ENCODE measurements around the gene OSMR.

DNA sequence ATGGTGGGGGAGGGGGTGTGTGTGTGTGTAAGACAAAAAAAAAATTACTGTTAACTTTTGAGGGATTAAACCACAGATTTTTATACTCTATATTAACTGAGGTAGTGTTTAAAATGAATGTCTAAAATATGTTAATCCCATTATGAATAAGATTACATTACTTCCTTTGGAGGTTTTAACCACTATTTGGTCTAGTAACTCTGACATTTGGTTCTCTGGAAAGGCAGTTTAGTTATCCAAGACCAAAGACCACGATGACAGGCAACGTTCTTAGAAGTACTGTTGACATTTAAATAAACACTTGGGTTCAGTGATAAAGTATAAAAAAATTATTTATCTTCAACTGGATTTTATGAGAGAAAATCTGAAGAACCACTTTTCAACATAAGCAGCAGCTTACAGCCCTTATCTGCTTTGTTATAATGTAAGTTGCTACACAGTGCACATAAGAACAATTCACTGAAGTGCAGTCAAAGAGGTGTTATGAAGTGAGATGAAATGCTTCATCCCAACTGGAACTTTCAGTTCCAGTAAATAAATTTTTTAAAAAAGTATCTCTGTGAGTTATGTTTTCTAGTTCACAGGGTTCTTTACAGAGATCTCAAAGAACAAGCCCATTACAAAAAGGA lies 94.5 kb downstream of the OSMR start:
- TF ChIP-seq CENPX (CRISPR knock-in tag; IDR thresholded peaks at IDR 0.05), result no peak
- TF ChIP-seq ZBTB21 (CRISPR knock-in tag; IDR thresholded peaks at IDR 0.05), result no peak
- TF ChIP-seq ZNF547 (CRISPR knock-in tag; IDR thresholded peaks at IDR 0.05), result no peak
- TF ChIP-seq, protein P1, sequence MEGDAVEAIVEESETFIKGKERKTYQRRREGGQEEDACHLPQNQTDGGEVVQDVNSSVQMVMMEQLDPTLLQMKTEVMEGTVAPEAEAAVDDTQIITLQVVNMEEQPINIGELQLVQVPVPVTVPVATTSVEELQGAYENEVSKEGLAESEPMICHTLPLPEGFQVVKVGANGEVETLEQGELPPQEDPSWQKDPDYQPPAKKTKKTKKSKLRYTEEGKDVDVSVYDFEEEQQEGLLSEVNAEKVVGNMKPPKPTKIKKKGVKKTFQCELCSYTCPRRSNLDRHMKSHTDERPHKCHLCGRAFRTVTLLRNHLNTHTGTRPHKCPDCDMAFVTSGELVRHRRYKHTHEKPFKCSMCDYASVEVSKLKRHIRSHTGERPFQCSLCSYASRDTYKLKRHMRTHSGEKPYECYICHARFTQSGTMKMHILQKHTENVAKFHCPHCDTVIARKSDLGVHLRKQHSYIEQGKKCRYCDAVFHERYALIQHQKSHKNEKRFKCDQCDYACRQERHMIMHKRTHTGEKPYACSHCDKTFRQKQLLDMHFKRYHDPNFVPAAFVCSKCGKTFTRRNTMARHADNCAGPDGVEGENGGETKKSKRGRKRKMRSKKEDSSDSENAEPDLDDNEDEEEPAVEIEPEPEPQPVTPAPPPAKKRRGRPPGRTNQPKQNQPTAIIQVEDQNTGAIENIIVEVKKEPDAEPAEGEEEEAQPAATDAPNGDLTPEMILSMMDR (CRISPR knock-in tag; IDR thresholded peaks at IDR 0.05), result no peak
- no peak for TF ChIP-seq ZMYM4 (CRISPR knock-in tag; IDR thresholded peaks at IDR 0.05)
- TF ChIP-seq KDM3A (CRISPR knock-in tag; IDR thresholded peaks at IDR 0.05; ENCODE audit: low read depth), result no peak
- no peak for TF ChIP-seq ATF7-NPFF (CRISPR knock-in tag; IDR thresholded peaks at IDR 0.05; ENCODE audit: low read depth)
- TF ChIP-seq CBX2 (IDR thresholded peaks at IDR 0.05; ENCODE audit: low read depth, low read length), result no peak
- no peak for TF ChIP-seq CBX2 (CRISPR knock-in tag; IDR thresholded peaks at IDR 0.05; ENCODE audit: low read depth)
- no peak for TF ChIP-seq TRAFD1 (CRISPR knock-in tag; IDR thresholded peaks at IDR 0.05; ENCODE audit: borderline replicate concordance)
- TF ChIP-seq, protein P2, sequence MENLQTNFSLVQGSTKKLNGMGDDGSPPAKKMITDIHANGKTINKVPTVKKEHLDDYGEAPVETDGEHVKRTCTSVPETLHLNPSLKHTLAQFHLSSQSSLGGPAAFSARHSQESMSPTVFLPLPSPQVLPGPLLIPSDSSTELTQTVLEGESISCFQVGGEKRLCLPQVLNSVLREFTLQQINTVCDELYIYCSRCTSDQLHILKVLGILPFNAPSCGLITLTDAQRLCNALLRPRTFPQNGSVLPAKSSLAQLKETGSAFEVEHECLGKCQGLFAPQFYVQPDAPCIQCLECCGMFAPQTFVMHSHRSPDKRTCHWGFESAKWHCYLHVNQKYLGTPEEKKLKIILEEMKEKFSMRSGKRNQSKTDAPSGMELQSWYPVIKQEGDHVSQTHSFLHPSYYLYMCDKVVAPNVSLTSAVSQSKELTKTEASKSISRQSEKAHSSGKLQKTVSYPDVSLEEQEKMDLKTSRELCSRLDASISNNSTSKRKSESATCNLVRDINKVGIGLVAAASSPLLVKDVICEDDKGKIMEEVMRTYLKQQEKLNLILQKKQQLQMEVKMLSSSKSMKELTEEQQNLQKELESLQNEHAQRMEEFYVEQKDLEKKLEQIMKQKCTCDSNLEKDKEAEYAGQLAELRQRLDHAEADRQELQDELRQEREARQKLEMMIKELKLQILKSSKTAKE (CRISPR knock-in tag; IDR thresholded peaks at IDR 0.05; ENCODE audit: borderline replicate concordance), result no peak
- no peak for TF ChIP-seq TMF1 (CRISPR knock-in tag; IDR thresholded peaks at IDR 0.05; ENCODE audit: low read depth)
- TF ChIP-seq ZNF274 (CRISPR knock-in tag; IDR thresholded peaks at IDR 0.05), result no peak
- TF ChIP-seq SOX5 (CRISPR knock-in tag; IDR thresholded peaks at IDR 0.05; ENCODE audit: borderline replicate concordance), result no peak
